Measurements from ENCODE around the gene CXCL9.

CXCL9 gene

DNA sequence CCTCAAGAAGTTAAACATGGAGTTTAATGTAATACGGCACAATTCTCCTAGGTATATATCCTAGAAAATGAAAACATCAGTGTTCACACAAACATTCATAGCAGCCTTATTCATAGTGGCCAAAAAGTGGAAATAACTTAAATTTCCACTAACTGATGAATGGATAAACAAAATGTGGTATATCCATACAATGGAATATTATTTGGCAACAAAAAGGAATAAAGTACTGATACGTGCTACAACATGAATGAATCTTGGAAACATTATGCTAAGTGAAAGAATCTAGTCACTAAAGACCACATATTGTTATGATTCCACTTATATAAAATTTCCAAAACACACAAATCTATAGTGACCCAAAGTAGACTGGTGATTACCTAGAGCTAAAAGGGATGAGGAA is 31.1 kb downstream of the CXCL9 start:
- no peak overlapping the region for H3K9ac ChIP-seq (ENCODE audit: low read length)
- no peaks in the 10 kb centered on the region for H3K9me2 ChIP-seq (replicated peaks; ENCODE audit: insufficient read depth, low read length)
- H3K36me3 ChIP-seq (ENCODE audit: low read length) = 0 out of 2 replicates have a peak, but pooled peaks cover 9% of the 10 kb centered on the region
- H3K4me2 ChIP-seq (ENCODE audit: low read depth, low read length, poor library complexity, severe bottlenecking) = no peak overlapping the region
- H3F3A ChIP-seq (ENCODE audit: insufficient read depth) = no peaks in the 10 kb centered on the region
- no peak overlapping the region for H2AFZ ChIP-seq (ENCODE audit: low read depth, low read length, severe bottlenecking)
- H3K4me3 ChIP-seq (ENCODE audit: insufficient read depth, low read length, poor library complexity, severe bottlenecking) = no peak overlapping the region
- H3K9me3 ChIP-seq (ENCODE audit: insufficient read depth, low read length) = no peaks in the 10 kb centered on the region
- H4K20me1 ChIP-seq (ENCODE audit: low read depth, low read length) = no peaks in the 10 kb centered on the region
- no peak overlapping the region for H3K27ac ChIP-seq (ENCODE audit: low read depth, low read length)
- H3K27me3 ChIP-seq (ENCODE audit: low read length) = no peaks in the 10 kb centered on the region
- H3K79me2 ChIP-seq (ENCODE audit: insufficient read depth, low read length) = no peaks in the 10 kb centered on the region
- no peak for TF ChIP-seq EZH2phosphoT487 (conservative IDR thresholded peaks at IDR 0.05; ENCODE audit: low read length)
- TF ChIP-seq, protein P1, sequence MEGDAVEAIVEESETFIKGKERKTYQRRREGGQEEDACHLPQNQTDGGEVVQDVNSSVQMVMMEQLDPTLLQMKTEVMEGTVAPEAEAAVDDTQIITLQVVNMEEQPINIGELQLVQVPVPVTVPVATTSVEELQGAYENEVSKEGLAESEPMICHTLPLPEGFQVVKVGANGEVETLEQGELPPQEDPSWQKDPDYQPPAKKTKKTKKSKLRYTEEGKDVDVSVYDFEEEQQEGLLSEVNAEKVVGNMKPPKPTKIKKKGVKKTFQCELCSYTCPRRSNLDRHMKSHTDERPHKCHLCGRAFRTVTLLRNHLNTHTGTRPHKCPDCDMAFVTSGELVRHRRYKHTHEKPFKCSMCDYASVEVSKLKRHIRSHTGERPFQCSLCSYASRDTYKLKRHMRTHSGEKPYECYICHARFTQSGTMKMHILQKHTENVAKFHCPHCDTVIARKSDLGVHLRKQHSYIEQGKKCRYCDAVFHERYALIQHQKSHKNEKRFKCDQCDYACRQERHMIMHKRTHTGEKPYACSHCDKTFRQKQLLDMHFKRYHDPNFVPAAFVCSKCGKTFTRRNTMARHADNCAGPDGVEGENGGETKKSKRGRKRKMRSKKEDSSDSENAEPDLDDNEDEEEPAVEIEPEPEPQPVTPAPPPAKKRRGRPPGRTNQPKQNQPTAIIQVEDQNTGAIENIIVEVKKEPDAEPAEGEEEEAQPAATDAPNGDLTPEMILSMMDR (IDR thresholded peaks at IDR 0.05; ENCODE audit: insufficient read depth, low read length, poor library complexity, severe bottlenecking) = no peak

- Histone ChIP-seq H3K9me2 (replicated peaks; ENCODE audit: insufficient read depth, low read length) (no peaks in the 10 kb centered on the region), H3K36me3 (ENCODE audit: low read length) (0 out of 2 replicates have a peak, but pooled peaks cover 9% of the 10 kb centered on the region), H3K79me2 (ENCODE audit: insufficient read depth, low read length) (no peaks in the 10 kb centered on the region), H3F3A (ENCODE audit: insufficient read depth) (no peaks in the 10 kb centered on the region), H4K20me1 (ENCODE audit: low read depth, low read length) (no peaks in the 10 kb centered on the region), H3K27me3 (ENCODE audit: low read length) (no peaks in the 10 kb centered on the region), H3K27ac (ENCODE audit: low read depth, low read length) (no peak overlapping the region), H3K4me3 (ENCODE audit: insufficient read depth, low read length, poor library complexity, severe bottlenecking) (no peak overlapping the region), H3K9me3 (ENCODE audit: insufficient read depth, low read length) (no peaks in the 10 kb centered on the region), H3K4me2 (ENCODE audit: low read depth, low read length, poor library complexity, severe bottlenecking) (no peak overlapping the region), H3K9ac (ENCODE audit: low read length) (no peak overlapping the region), H2AFZ (ENCODE audit: low read depth, low read length, severe bottlenecking) (no peak overlapping the region)
- TF ChIP-seq, protein P1 (IDR thresholded peaks at IDR 0.05; ENCODE audit: insufficient read depth, low read length, poor library complexity, severe bottlenecking) = no peak
- no peak for TF ChIP-seq EZH2phosphoT487 (conservative IDR thresholded peaks at IDR 0.05; ENCODE audit: low read length)
Measured at GRCh38 chr4:75973766-75974165, 33.5 kb downstream of the CXCL9 start.

- Histone ChIP-seq H3K4me3 (ENCODE audit: insufficient read depth, low read length, poor library complexity, severe bottlenecking) (no peak overlapping the region), H3K36me3 (ENCODE audit: low read length) (peaks cover 22% of the 10 kb centered on the region; the same call in 1 of the 2 replicates), H3K79me2 (ENCODE audit: insufficient read depth, low read length) (no peaks in the 10 kb centered on the region), H3K4me2 (ENCODE audit: low read depth, low read length, poor library complexity, severe bottlenecking) (no peak overlapping the region), H3K27ac (ENCODE audit: low read depth, low read length) (no peak overlapping the region), H4K20me1 (ENCODE audit: low read depth, low read length) (no peaks in the 10 kb centered on the region), H3F3A (ENCODE audit: insufficient read depth) (no peaks in the 10 kb centered on the region), H3K9me3 (ENCODE audit: insufficient read depth, low read length) (no peaks in the 10 kb centered on the region), H2AFZ (ENCODE audit: low read depth, low read length, severe bottlenecking) (no peak overlapping the region), H3K27me3 (ENCODE audit: low read length) (no peaks in the 10 kb centered on the region), H3K9me2 (replicated peaks; ENCODE audit: insufficient read depth, low read length) (no peaks in the 10 kb centered on the region), H3K9ac (ENCODE audit: low read length) (no peak overlapping the region)
- no peak for TF ChIP-seq EZH2phosphoT487 (conservative IDR thresholded peaks at IDR 0.05; ENCODE audit: low read length)
- TF ChIP-seq, protein P1 (IDR thresholded peaks at IDR 0.05; ENCODE audit: insufficient read depth, low read length, poor library complexity, severe bottlenecking) = no peak
Measured at GRCh38 chr4:75968084-75968483, 39.2 kb downstream of the CXCL9 start.
